NCI-H187 (cell line): Measurements from ENCODE around the gene TBC1D16.
"Not testable (repeated sequence)": the region's sequence is repeated elsewhere in the genome, so short reads cannot be mapped to it uniquely, and the experiment has no call there.

Experiments
- DNase-seq, 2 experiments: peaks; one replicate each; lab custom pipeline; 2025; lab: John Stamatoyannopoulos, UW

The TBC1D16 gene

GRCh38 chr17:80053102-80053501 is 17.4 kb upstream of the TBC1D16 start:
- no peak for DNase-seq

- DNase-seq: no peak
These were observed 16.0 kb upstream of the TBC1D16 start for GRCh38 chr17:80051681-80052080.

- no peak for DNase-seq
These were observed 15.0 kb upstream of the TBC1D16 start for GRCh38 chr17:80050706-80051105.

GRCh38 chr17:80049986-80050385 is 14.3 kb upstream of the TBC1D16 start:
- no peak for DNase-seq

GRCh38 chr17:80047176-80047575 is 11.5 kb upstream of the TBC1D16 start:
- DNase-seq: peak in 1 of 2 experiments; percentile 33

GRCh38 chr17:80046709-80047108 is 11.0 kb upstream of the TBC1D16 start:
- DNase-seq: not testable (repeated sequence)

GRCh38 chr17:80045703-80046102 is 10.0 kb upstream of the TBC1D16 start:
- DNase-seq: no peak

- no peak for DNase-seq
These were observed 8.3 kb upstream of the TBC1D16 start for GRCh38 chr17:80043963-80044362.

GRCh38 chr17:80036715-80037477 is 1.2 kb upstream of the TBC1D16 start:
- DNase-seq: no peak

GRCh38 chr17:80035937-80036714 is 454 bp upstream of the TBC1D16 start, which contains the start of gene CCDC40:
TSS of gene CCDC40 (plus strand) at chr17:80036642. CDS start at chr17:80036663, 21 bp downstream.
- DNase-seq: peak; percentile 63 to 81

- no peak for DNase-seq
These were observed 633 bp downstream of the TBC1D16 start for GRCh38 chr17:80034791-80035686.

- no peak for DNase-seq
These were observed 1.8 kb downstream of the TBC1D16 start for GRCh38 chr17:80033840-80034239.

- DNase-seq: no peak
These were observed 3.0 kb downstream of the TBC1D16 start for GRCh38 chr17:80032614-80033171.

GRCh38 chr17:80031691-80032430 is 3.8 kb downstream of the TBC1D16 start:
- DNase-seq: no peak

- DNase-seq: no peak
These were observed 4.8 kb downstream of the TBC1D16 start for GRCh38 chr17:80030730-80031410.

- DNase-seq: no peak
These were observed 6.3 kb downstream of the TBC1D16 start for GRCh38 chr17:80029258-80029974.

GRCh38 chr17:80028030-80028429 is 7.6 kb downstream of the TBC1D16 start:
- no peak for DNase-seq

GRCh38 chr17:80027043-80027435 is 8.6 kb downstream of the TBC1D16 start:
- DNase-seq: no peak

GRCh38 chr17:80026359-80027042 is 9.2 kb downstream of the TBC1D16 start:
- DNase-seq: no peak
